Stimulated activated CD4-positive, alpha-beta T cell treated with anti-CD3 and anti-CD28 coated beads, Interleukin-2, amount 100 ng/mL, for 24 hours (primary cell): ENCODE data around the gene EIF2S1.
"Not testable (repeated sequence)": the region's sequence is repeated elsewhere in the genome, so short reads cannot be mapped to it uniquely, and the experiment has no call there.

Experiments used
- DNase-seq, 2 donors: peaks; one replicate each; pipeline ENCODE4 v3.0.0-alpha.2; 2020

Gene EIF2S1

GRCh38 chr14:67359775-67360469 is at the start of gene EIF2S1, which contains the start of gene ATP6V1D:
TSS of gene EIF2S1 (plus strand) at chr14:67360328. CDS start at chr14:67364768, 4,440 bp downstream.
TSS of gene ATP6V1D (minus strand) at chr14:67359804. CDS start at chr14:67359698, 106 bp downstream.
- peak; percentile 98 to 99 for DNase-seq

DNA sequence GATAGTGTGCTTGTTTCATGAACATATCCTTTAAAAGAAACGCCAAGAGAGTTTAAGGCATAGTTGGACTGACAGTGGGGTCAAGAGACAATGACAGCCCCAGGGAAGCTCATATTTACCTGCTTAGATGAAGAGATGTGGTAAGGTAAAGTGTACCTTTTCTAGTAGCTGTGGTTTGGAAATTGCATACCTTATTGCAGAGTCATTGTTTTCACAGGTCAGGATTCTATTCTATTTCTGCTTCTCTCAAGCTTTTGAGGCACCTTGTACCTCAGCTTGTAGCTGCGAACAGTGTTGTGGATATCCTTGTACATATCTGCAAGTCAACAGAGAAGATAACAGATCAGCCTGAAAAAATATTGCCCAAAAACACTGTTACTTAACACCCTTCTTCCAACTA is 48.3 kb upstream of the EIF2S1 start:
- DNase-seq = no peak

- DNase-seq = no peak
These were observed 47.0 kb upstream of the EIF2S1 start for GRCh38 chr14:67313153-67313552.

DNA sequence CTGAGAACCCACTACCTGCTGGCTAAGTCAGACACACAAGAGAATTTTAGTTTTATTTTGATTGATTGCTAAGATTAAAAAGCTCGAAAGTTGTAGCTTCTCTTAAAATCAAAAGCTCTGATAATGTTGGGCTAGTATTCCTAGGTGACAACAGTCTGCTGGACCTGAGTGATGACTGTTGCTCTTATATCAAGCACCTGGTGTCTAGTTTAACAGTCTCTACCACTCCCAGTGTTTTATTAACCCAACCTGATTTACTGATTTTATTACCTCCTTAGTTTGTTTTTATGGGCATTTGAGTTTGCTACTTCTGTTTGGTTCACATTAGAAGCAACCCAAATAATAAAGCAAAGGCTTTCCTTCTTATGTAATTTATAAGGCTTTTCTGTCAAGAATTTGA is 42.3 kb upstream of the EIF2S1 start:
- no peak for DNase-seq

GRCh38 chr14:67319142-67319541 is 41.0 kb upstream of the EIF2S1 start:
- no peak for DNase-seq

- not testable (repeated sequence) for DNase-seq
These were observed 30.5 kb upstream of the EIF2S1 start for GRCh38 chr14:67329666-67330065.

DNA sequence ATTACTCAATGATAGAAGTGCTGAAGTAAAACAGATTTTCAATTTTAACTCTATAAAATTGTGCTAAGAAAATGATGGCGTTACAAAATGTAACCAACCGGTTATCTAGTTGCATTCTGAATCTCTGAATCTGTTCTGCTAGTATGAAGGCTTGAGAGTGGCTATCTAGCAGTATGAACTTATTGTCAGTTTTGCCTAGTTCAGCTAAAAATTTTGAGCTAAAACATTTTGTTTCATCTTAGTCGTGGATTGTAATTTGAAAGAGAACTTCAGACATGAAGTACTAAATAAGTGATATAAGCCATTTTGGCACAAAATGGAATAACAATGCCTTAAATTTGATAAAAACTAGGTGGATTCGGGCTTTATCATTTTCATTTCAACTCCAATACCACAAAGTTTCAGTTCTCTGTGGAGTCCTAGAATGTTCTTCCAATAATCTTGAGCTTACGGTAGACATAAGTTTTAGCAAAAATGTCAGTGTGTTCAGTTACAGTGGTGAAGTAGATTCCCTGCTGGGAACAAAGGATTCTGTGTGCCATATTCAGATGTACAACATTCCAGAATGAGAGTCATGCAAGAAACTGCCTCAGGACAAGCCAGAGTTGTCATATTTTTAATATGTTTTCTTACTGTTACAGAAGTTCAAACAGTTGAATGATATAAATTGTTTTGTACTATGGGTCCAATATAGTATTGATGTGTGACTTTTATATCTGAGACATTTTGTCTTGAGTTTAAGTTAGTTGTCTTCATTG is 28.6 kb upstream of the EIF2S1 start:
- DNase-seq = no peak

- no peak for DNase-seq
These were observed 27.7 kb upstream of the EIF2S1 start for GRCh38 chr14:67332468-67332867.

DNA sequence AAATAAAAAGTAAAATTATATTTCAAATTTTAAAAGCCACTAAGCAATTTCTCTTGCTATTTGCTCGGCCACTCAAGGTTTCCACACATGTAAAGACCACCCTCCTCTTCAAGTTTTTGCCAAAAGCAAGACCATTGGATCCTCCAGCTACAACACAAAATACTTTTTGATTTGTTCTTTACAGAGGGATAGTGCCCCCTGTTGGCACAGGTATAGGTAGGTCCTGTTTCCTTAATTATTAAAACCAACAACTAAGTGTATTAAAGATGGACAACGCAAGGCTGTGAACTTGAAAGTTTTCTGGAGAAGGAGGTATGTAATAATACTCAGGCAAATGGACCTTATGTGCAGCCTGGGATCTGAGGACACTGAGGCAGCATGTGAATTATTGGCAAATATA is 24.3 kb upstream of the EIF2S1 start:
- peak in 1 of 2 donors; percentile 26 for DNase-seq

DNA sequence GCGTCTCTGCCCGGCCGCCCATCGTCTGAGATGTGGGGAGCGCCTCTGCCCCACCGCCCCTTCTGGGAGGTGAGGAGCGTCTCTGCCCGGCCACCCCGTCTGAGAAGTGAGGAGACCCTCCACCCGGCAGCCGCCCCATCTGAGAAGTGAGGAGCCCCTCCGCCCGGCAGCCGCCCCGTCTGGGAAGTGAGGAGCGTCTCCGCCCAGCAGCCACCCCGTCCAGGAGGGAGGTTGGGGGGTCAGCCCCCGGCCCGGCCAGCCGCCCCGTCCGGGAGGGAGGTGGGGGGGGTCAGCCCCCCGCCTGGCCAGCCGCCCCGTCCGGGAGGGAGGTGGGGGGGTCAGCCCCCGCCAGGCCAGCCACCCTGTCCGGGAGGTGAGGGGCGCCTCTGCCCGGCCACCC is 18.9 kb upstream of the EIF2S1 start:
- DNase-seq = not testable (repeated sequence)

GRCh38 chr14:67343601-67344230 is 16.4 kb upstream of the EIF2S1 start:
- no peak for DNase-seq

GRCh38 chr14:67345583-67345982 is 14.5 kb upstream of the EIF2S1 start:
- DNase-seq = no peak

DNA sequence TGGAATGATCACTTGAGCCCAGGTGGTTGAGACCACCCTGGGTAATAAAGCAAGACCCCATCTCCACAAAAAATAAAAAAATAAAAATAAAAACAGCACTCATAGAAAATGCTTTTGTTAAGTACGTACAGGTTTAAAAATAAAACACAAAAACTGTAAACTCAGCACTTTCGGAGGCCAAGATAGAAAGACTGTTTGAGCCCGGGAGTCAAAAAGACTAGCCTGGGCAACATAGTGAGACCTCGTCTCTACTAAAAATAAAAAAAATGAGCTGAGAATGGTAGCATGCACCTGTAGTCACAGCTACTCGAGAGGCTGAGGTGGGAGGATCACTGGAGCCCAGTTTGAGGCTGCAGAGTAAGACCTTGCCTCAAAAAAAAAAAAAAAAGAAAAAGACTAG is 8.1 kb upstream of the EIF2S1 start:
- DNase-seq = no peak

- no peak for DNase-seq
These were observed 2.8 kb upstream of the EIF2S1 start for GRCh38 chr14:67357186-67357968.

DNA sequence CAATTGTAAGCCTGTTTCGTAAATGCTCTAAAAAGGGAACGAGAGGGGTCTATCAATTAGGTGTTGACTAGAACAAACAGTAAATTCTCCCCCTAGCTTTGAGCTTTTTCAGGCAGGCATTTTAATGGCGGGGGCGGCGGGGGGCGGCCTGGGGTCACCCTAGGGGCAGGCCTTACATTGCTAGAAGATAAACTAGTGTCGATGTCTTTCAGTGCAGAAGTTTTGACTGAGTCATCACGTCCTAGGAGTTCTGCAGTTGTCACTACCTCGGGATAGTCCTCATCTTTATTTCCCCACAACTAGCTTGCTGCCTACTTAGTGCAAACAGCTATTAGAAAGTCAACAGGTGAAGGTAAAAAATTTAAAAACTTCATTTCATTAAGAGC is 2.2 kb upstream of the EIF2S1 start:
- DNase-seq = no peak

DNA sequence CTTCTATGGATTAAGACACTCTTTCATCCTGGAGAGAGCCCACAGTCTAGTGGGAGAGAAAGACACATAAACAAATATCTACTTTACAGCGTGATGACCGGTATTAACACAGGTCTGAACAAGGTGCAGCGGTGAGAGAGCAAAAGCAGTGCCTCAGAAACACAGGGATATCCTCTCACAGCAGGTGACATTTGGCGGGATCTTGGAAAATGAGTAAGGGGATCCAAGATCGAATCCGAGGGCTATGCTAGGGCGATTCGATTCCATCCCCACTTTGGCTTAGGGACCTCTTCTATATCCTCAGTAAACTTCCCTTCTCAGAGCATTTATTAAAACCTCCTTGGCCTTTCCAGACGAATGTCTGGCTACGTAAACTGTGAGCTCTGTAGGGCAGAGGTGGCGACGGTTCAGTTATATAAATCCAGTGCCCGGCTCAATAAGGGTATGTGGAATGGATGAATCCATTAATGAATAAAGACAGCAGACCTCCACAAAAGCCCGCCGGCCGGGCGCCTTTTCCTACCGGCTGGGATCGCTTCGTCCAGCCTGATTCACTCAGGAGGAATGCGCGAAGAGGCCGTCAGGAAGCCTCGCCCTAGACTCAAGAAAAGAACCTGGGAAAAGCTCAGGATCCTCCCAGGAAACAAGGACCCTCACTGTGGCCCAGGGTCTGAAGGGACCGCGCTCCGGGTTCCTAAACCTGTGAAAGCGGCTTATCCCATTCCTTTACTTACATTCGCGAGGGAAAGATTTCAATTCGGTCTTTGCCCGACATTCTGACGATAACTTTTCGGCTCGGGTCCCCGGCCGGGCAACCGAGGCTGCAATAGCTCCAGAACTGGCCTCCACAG is 979 bp upstream of the EIF2S1 start:
- DNase-seq = no peak

- DNase-seq = no peak
These were observed 510 bp downstream of the EIF2S1 start for GRCh38 chr14:67360470-67361206.

DNA sequence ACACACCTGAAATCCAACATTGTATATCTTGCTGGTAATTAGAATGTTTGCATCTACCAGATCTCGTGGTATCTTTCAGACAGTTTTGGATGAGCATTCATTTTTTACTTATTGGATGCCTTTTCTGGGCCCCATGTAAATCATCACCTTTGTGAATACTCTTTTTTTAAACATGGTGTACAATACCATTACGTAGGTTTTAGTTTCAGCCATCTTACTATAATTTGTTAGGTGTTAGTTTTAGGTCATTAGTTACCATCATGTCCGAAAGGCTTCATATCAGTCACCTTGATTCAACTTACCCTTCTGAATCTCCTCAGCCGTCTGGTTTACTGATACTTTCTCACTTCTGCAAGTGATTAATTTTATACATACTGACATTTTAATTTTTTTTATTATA is 5.3 kb downstream of the EIF2S1 start:
- no peak for DNase-seq

GRCh38 chr14:67370830-67371229 is 10.7 kb downstream of the EIF2S1 start:
- DNase-seq = no peak

DNA sequence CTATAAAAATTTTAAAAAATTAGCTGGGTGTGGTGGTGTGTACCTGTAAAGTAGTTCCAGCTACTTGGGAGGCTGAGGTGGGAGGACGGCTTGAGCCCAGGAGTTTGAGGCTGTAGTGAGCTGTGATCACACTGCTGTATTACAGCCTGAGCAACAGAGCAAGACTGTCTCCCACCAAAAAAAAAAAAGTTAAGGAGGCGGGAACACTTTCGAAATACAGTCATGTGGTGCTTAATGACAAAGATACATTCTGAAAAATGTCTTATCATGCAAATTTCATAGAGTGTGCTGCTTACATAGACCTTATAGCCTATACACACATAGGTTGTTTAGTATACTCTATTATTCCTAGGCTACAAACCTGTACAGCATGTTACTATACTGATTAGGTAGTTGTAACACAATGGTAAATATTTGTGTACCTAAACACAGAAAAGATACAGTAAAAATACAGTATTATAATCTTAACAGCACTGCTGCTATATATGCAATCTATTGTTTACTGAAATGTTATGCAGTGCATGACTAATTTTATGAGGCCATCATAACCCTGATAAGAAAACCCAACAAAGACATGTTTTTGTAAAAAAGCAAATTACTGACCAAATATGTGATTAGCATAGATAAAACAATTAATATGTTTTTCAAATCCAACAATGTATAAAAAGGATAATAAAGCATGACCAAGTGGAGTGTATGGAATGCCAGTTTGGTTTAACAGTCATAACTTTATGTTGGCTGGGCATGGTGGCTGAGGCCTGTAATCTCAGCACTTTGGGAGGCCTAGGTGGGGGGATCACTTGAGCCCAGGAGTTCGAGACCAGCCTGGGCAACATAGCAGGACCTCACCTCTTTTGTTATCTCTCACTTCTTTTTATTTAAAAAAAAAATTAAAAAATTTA is 11.4 kb downstream of the EIF2S1 start:
- DNase-seq = no peak
